HG03064 (cell line): Measurements from ENCODE around the gene SDR39U1.

ENCODE experiments used
- ATAC-seq: cut with Tn5 transposase; IDR thresholded peaks from one replicate; pipeline ENCODE4 v1.9.1; 2021; ENCODE audit warnings: low read depth; ENCODE audit not compliant: unreplicated experiment

The SDR39U1 gene

DNA sequence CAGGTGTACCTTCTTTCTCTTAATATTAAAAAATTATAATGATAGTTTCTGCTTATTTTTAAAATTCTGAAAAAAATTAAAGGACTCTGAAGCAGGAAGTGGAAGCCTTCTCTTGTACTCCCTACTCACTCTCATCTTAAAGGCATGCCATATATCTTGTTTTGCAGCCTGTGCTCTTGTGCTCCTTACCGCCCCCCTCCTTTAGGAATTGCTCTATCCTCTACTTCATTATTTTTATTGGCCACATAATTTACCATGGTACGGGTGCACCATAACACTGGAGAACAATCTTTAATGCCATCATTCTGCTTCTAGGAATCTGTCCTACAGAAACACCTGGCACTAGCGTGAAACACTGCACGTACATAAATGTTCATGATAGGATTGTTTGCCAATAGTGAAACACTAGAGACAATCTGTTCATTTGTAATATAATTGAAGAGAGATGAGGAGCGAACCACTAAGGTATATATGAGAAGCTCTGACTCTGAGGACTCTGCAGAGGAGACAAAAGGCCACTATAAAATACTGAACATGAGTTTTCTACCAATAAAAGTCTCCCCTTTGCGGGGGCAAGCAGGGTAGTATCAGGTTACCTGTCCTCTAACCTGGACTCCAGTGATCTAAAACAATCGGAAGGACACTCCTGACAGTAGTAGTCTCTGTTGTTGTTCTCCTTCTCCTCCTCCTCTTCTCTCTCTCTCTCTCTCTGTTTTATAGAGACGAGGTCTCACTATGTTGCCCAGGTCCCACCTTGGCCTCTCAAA lies 50.1 kb downstream of the SDR39U1 start:
- ATAC-seq: no peak

GRCh38 chr14:24390701-24391468 lies 51.7 kb downstream of the SDR39U1 start:
- ATAC-seq: no peak
